Neural progenitor cell (in vitro differentiated cells): ENCODE data around the gene FKBP14. TPM values are rescaled to one million over a fixed set of nuclear protein-coding genes. Genes with fewer than 3 reads are reported as not detected.

Experiments
- DNase-seq: peaks from one replicate; pipeline ENCODE4 v3.0.0-alpha.2; 2016; ENCODE audit warnings: low spot score
- H2AFZ ChIP-seq: fragments of 200-600 bp; sonication (generic); replicated peaks from 2 replicates; pipeline ENCODE4 v1.6.1; 2016; ENCODE audit warnings: antibody characterized with exemption
- H3F3A ChIP-seq: fragments of 200-600 bp; sonication (generic); 2 replicates; pipeline ENCODE4 v1.6.1; 2016; ENCODE audit warnings: antibody characterized with exemption, low read depth
- H3K27ac ChIP-seq: fragments of 200-600 bp; sonication (generic); 2 replicates; pipeline ENCODE4 v1.5.1; 2016; ENCODE audit warnings: mild to moderate bottlenecking
- H3K27me3 ChIP-seq: fragments of 200-600 bp; sonication (generic); 2 replicates; pipeline ENCODE4 v1.6.1; 2016; ENCODE audit warnings: mild to moderate bottlenecking, moderate library complexity
- H3K36me3 ChIP-seq: fragments of 200-600 bp; sonication (generic); 2 replicates; pipeline ENCODE4 v1.5.1; 2016
- H3K4me1 ChIP-seq: fragments of 200-600 bp; sonication (generic); 2 replicates; pipeline ENCODE4 v1.6.1; 2016; ENCODE audit warnings: mixed run types
- H3K4me2 ChIP-seq: fragments of 200-600 bp; sonication (generic); 2 replicates; pipeline ENCODE4 v1.6.1; 2016
- H3K4me3 ChIP-seq: fragments of 200-600 bp; sonication (generic); 2 replicates; pipeline ENCODE4 v1.5.1; 2016
- H3K79me2 ChIP-seq: fragments of 200-600 bp; sonication (generic); 2 replicates; pipeline ENCODE4 v1.6.1; 2016; ENCODE audit warnings: low read depth
- H3K9ac ChIP-seq: fragments of 200-600 bp; sonication (generic); 2 replicates; pipeline ENCODE4 v1.6.1; 2016
- H3K9me3 ChIP-seq: fragments of 200-600 bp; sonication (generic); 2 replicates; pipeline ENCODE4 v1.5.1; 2016; ENCODE audit warnings: low read depth
- H4K20me1 ChIP-seq: fragments of 200-600 bp; sonication (generic); 2 replicates; pipeline ENCODE4 v1.6.1; 2016; ENCODE audit warnings: low read depth
- H3K27ac Mint-ChIP-seq: 3 replicates; pipeline ENCODE4 v1.8.0; 2021; ENCODE audit warnings: mixed read lengths
- H3K27me3 Mint-ChIP-seq: 2 replicates; pipeline ENCODE4 v1.8.0; 2022; ENCODE audit warnings: low read depth, mild to moderate bottlenecking, inconsistent platforms, moderate library complexity, mixed read lengths; ENCODE audit not compliant: insufficient read depth
- H3K36me3 Mint-ChIP-seq: 3 replicates; pipeline ENCODE4 v1.8.0; 2021; ENCODE audit warnings: mixed read lengths
- H3K4me1 Mint-ChIP-seq: 3 replicates; pipeline ENCODE4 v1.8.0; 2021; ENCODE audit warnings: mixed read lengths
- H3K4me3 Mint-ChIP-seq: 3 replicates; pipeline ENCODE4 v1.8.0; 2021; ENCODE audit warnings: mild to moderate bottlenecking, moderate library complexity, mixed read lengths
- H3K9me3 Mint-ChIP-seq: 3 replicates; pipeline ENCODE4 v1.8.0; 2020; ENCODE audit warnings: mixed read lengths
- CTCF ChIP-seq: fragments of 200-600 bp; sonication (generic); IDR thresholded peaks from 2 replicates; pipeline ENCODE4 v1.5.1; 2017; ENCODE audit warnings: antibody characterized with exemption, mild to moderate bottlenecking
- EZH2 ChIP-seq: fragments of 200-600 bp; sonication (generic); IDR thresholded peaks from 2 replicates; pipeline ENCODE4 v1.6.1; 2017; ENCODE audit warnings: antibody characterized with exemption, mild to moderate bottlenecking, moderate library complexity
- EZH2phosphoT487 ChIP-seq: fragments of 200-600 bp; sonication (generic); IDR thresholded peaks from 2 replicates; pipeline ENCODE4 v1.6.1; 2017; ENCODE audit warnings: antibody characterized with exemption
- total RNA-seq: library from RNA; depleted of rRNA; stranded (reverse); fragments of >200 nt; gene quantifications from 2 replicates; pipeline ENCODE4 v1.2.3, GENCODE V29; 2015; ENCODE audit warnings: low replicate concordance

FKBP14 gene
- total RNA-seq: 4.0 and 4.5 TPM in 2 replicates

GRCh38 chr7:30026229-30027064, at the start of gene FKBP14:
Gene FKBP14 (minus strand): TSS chr7:30026702. CDS start chr7:30026508, 194 bp downstream.
- H3K4me3 ChIP-seq: peak within 1 kb of the TSS; percentile 72
- H3K4me1 ChIP-seq: peaks cover 34% of the 10 kb centered on the region
- peak within 1 kb of the TSS; percentile 90 for H2AFZ ChIP-seq
- DNase-seq: peak; percentile 99
- H3K27ac Mint-ChIP-seq: peak within 1 kb of the TSS; percentile 14
- peaks cover 24% of the 10 kb centered on the region for H4K20me1 ChIP-seq
- H3K36me3 Mint-ChIP-seq: peaks cover 10% of the 10 kb centered on the region
- peaks cover 14% of the 10 kb centered on the region for H3F3A ChIP-seq
- peak within 1 kb of the TSS; percentile 94 for H3K4me2 ChIP-seq
- peak within 1 kb of the TSS; percentile 93 for H3K4me3 Mint-ChIP-seq
- no peaks in the 10 kb centered on the region for H3K9me3 Mint-ChIP-seq
- H3K9me3 ChIP-seq: no peaks in the 10 kb centered on the region
- TF ChIP-seq EZH2: no peak
- TF ChIP-seq EZH2phosphoT487: no peak
- no peak for TF ChIP-seq CTCF
- H3K79me2 ChIP-seq: peaks cover 28% of the 10 kb centered on the region
- peaks cover 28% of the 10 kb centered on the region for H3K4me1 Mint-ChIP-seq
- no peaks in the 10 kb centered on the region for H3K36me3 ChIP-seq
- H3K27ac ChIP-seq: no peak within 1 kb of the TSS
- no peaks in the 10 kb centered on the region for H3K27me3 ChIP-seq
- no peak within 1 kb of the TSS for H3K9ac ChIP-seq
- no peaks in the 10 kb centered on the region for H3K27me3 Mint-ChIP-seq

- Histone ChIP-seq H3K36me3 (no peaks in the 10 kb centered on the region), H3K27ac (no peak overlapping the region), H3K4me2 (no peak overlapping the region), H3K9me3 (no peaks in the 10 kb centered on the region), H4K20me1 (peaks cover 18% of the 10 kb centered on the region), H3F3A (no peaks in the 10 kb centered on the region), H3K9ac (no peak overlapping the region), H2AFZ (no peak overlapping the region), H3K27me3 (no peaks in the 10 kb centered on the region), H3K79me2 (peaks cover 3% of the 10 kb centered on the region), H3K4me1 (no peaks in the 10 kb centered on the region), H3K4me3 (no peak overlapping the region)
- Mint-ChIP-seq H3K27me3 (no peaks in the 10 kb centered on the region), H3K4me1 (no peaks in the 10 kb centered on the region), H3K36me3 (peaks cover 23% of the 10 kb centered on the region), H3K4me3 (no peak overlapping the region), H3K9me3 (no peaks in the 10 kb centered on the region), H3K27ac (no peak overlapping the region)
- DNase-seq: peak; percentile 31
- TF ChIP-seq EZH2 (no peak), CTCF (peak; percentile 54)
These were observed 48.0 kb upstream of the FKBP14 start for GRCh38 chr7:30074422-30075030.

GRCh38 chr7:30072735-30073134, 46.2 kb upstream of the FKBP14 start:
- peaks cover 23% of the 10 kb centered on the region for H4K20me1 ChIP-seq
- H3K36me3 Mint-ChIP-seq: peaks cover 16% of the 10 kb centered on the region
- H3K4me3 ChIP-seq: no peak overlapping the region
- DNase-seq: no peak
- no peaks in the 10 kb centered on the region for H3K27me3 Mint-ChIP-seq
- H3K9me3 Mint-ChIP-seq: no peaks in the 10 kb centered on the region
- TF ChIP-seq EZH2 (no peak), EZH2phosphoT487 (no peak), CTCF (no peak)
- no peaks in the 10 kb centered on the region for H3K9me3 ChIP-seq
- H3K9ac ChIP-seq: no peak overlapping the region
- H3K4me3 Mint-ChIP-seq: no peak overlapping the region
- H3K27ac ChIP-seq: no peak overlapping the region
- no peaks in the 10 kb centered on the region for H3F3A ChIP-seq
- no peak overlapping the region for H3K27ac Mint-ChIP-seq
- no peak overlapping the region for H3K4me2 ChIP-seq
- H3K27me3 ChIP-seq: no peaks in the 10 kb centered on the region
- no peaks in the 10 kb centered on the region for H3K4me1 ChIP-seq
- peaks cover 4% of the 10 kb centered on the region for H3K36me3 ChIP-seq
- peaks cover 3% of the 10 kb centered on the region for H3K79me2 ChIP-seq
- no peak overlapping the region for H2AFZ ChIP-seq
- no peaks in the 10 kb centered on the region for H3K4me1 Mint-ChIP-seq
